PFSK-1 (cell line): Measurements from ENCODE around the gene SPARC.

Experiments
- FOXP2 ChIP-seq: optimal IDR thresholded peaks from 2 replicates; pipeline ENCODE3; 2011; ENCODE audit warnings: borderline replicate concordance, control low read depth, inconsistent platforms; ENCODE audit not compliant: insufficient read depth; ENCODE audit errors: extremely low read length, extremely low read depth
- POLR2AphosphoS5 ChIP-seq: IDR thresholded peaks from 2 replicates; pipeline ENCODE4 v1.6.1; 2012; ENCODE audit warnings: low read depth, mild to moderate bottlenecking, control low read depth, low read length, moderate library complexity
- SIN3A ChIP-seq: IDR thresholded peaks from 2 replicates; pipeline ENCODE4 v1.6.1; 2012; ENCODE audit warnings: mild to moderate bottlenecking, low read length, moderate library complexity, borderline replicate concordance; ENCODE audit not compliant: insufficient read depth
- TAF1 ChIP-seq: IDR thresholded peaks from 2 replicates; pipeline ENCODE4 v1.6.1; 2012; ENCODE audit warnings: low read length, control low read depth, borderline replicate concordance; ENCODE audit not compliant: insufficient read depth
- TF ChIP-seq, protein P1 (sequence below), 2 experiments: IDR thresholded peaks; 2 replicates each; pipeline versions ENCODE4 v1.6.1 to v1.8.0; 2011 to 2012; ENCODE audit warnings: low read depth in 2 of 2, low read length in 2 of 2, control low read depth in 1 of 2, inconsistent platforms in 1 of 2, mild to moderate bottlenecking in 1 of 2, moderate library complexity in 1 of 2; ENCODE audit not compliant: insufficient read depth in 1 of 2

SPARC gene

GRCh38 chr5:151682751-151683331 is 3.9 kb downstream of the SPARC start:
- TF ChIP-seq SIN3A (no peak), POLR2AphosphoS5 (no peak), FOXP2 (no peak), TAF1 (no peak)
- TF ChIP-seq, protein P1, sequence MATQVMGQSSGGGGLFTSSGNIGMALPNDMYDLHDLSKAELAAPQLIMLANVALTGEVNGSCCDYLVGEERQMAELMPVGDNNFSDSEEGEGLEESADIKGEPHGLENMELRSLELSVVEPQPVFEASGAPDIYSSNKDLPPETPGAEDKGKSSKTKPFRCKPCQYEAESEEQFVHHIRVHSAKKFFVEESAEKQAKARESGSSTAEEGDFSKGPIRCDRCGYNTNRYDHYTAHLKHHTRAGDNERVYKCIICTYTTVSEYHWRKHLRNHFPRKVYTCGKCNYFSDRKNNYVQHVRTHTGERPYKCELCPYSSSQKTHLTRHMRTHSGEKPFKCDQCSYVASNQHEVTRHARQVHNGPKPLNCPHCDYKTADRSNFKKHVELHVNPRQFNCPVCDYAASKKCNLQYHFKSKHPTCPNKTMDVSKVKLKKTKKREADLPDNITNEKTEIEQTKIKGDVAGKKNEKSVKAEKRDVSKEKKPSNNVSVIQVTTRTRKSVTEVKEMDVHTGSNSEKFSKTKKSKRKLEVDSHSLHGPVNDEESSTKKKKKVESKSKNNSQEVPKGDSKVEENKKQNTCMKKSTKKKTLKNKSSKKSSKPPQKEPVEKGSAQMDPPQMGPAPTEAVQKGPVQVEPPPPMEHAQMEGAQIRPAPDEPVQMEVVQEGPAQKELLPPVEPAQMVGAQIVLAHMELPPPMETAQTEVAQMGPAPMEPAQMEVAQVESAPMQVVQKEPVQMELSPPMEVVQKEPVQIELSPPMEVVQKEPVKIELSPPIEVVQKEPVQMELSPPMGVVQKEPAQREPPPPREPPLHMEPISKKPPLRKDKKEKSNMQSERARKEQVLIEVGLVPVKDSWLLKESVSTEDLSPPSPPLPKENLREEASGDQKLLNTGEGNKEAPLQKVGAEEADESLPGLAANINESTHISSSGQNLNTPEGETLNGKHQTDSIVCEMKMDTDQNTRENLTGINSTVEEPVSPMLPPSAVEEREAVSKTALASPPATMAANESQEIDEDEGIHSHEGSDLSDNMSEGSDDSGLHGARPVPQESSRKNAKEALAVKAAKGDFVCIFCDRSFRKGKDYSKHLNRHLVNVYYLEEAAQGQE (IDR thresholded peaks at IDR 0.05; ENCODE audit: insufficient read depth in 1 of 2, low read depth in 2 of 2, low read length in 2 of 2): no peak

DNA sequence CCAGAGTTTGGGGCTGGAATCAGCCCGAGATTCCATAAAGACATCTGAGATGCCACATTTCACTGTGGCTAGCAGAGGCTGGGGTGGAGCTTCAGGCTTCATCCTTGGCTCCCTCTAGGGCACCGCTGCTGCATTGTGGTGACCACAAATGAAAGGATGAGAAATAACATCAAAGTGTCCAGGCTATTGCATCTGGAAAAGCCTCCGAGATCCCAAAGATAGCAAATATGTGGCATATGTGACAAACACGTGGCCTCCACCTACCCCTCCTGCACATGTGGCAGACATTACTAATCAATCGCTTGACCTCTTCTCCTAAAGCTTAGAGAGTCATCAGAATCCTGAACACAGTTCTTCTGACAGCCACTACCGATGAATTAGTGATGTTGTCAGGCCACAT is 4.5 kb downstream of the SPARC start:
- TF ChIP-seq TAF1: no peak
- no peak for TF ChIP-seq POLR2AphosphoS5
- TF ChIP-seq, protein P1 (IDR thresholded peaks at IDR 0.05; ENCODE audit: insufficient read depth in 1 of 2, low read depth in 2 of 2, low read length in 2 of 2): no peak
- TF ChIP-seq FOXP2: no peak
- TF ChIP-seq SIN3A: no peak

DNA sequence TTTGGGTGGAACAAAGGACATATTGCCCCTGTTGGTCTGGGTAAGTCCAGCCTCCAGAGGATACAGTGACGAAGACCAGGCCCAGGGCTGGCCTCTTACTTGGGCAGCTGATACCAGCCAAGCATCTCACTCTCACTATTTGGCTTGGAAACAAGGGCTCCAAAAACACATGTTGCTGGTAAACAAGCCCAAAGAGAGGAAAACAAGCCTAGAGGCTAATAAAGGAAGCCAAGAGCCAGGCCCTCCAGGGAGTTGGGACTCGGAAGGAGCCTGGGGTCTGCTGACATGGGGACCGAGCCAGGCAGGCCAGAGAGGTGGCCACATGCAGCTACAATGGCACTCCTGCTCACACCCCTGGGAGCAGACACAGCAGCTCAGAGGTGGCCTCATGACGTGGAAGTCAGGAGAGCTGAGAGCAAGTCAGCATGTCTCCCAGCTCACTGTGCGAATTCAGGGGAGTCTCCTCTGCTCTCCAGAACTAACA is 5.7 kb downstream of the SPARC start:
- TF ChIP-seq FOXP2: no peak
- TF ChIP-seq TAF1: no peak
- no peak for TF ChIP-seq SIN3A
- TF ChIP-seq POLR2AphosphoS5: no peak
- TF ChIP-seq, protein P1 (IDR thresholded peaks at IDR 0.05; ENCODE audit: insufficient read depth in 1 of 2, low read depth in 2 of 2, low read length in 2 of 2): no peak

GRCh38 chr5:151679421-151680155 is 7.1 kb downstream of the SPARC start:
- TF ChIP-seq SIN3A (no peak), FOXP2 (no peak), POLR2AphosphoS5 (no peak), TAF1 (no peak)
- TF ChIP-seq, protein P1 (IDR thresholded peaks at IDR 0.05; ENCODE audit: insufficient read depth in 1 of 2, low read depth in 2 of 2, low read length in 2 of 2): no peak
